Measurements from ENCODE around the gene OR51M1.

GRCh38 chr11:5367448-5368074 is 16.1 kb upstream of the OR51M1 start:
- TF ChIP-seq MAX (IDR thresholded peaks at IDR 0.05): no peak
- TF ChIP-seq EP300 (IDR thresholded peaks at IDR 0.05; ENCODE audit: borderline replicate concordance): no peak
- TF ChIP-seq CREB1 (IDR thresholded peaks at IDR 0.05; ENCODE audit: low read depth): no peak
- no peak for TF ChIP-seq CEBPB (IDR thresholded peaks at IDR 0.05)
- no peak for TF ChIP-seq RAD21 (IDR thresholded peaks at IDR 0.05; ENCODE audit: low read depth)
- TF ChIP-seq EGR1 (IDR thresholded peaks at IDR 0.05): no peak
- no peak for TF ChIP-seq TAF1 (IDR thresholded peaks at IDR 0.05; ENCODE audit: low read depth)
- no peak for TF ChIP-seq REST (IDR thresholded peaks at IDR 0.05; ENCODE audit: low read depth)
- no peak for TF ChIP-seq YY1 (IDR thresholded peaks at IDR 0.05; ENCODE audit: low read depth)
- TF ChIP-seq TCF12 (IDR thresholded peaks at IDR 0.05; ENCODE audit: low read depth): no peak
- no peak for TF ChIP-seq FOXM1 (IDR thresholded peaks at IDR 0.05; ENCODE audit: borderline replicate concordance, low read depth)
- no peak for TF ChIP-seq TEAD4 (IDR thresholded peaks at IDR 0.05)
- no peak for TF ChIP-seq USF1 (IDR thresholded peaks at IDR 0.05)

All from Ishikawa (cell line).